GM12865 (cell line): ENCODE measurements around the gene TBC1D2B.
A peak's percentile ranks its signal among the peaks of the same experiment; 100 is the strongest.

Experiments
- DNase-seq: peaks from one replicate; pipeline ENCODE4 v3.0.0; 2010; ENCODE audit warnings: low read depth
- H3K4me3 ChIP-seq: 2 replicates; pipeline ENCODE4 v1.5.1; 2011; ENCODE audit warnings: mild to moderate bottlenecking, low read depth, low read length, control low read depth
- TF ChIP-seq, protein P1 (sequence below): IDR thresholded peaks from 2 replicates; pipeline ENCODE4 v1.5.1; 2011; ENCODE audit warnings: low read length, control low read depth, low read depth, inconsistent platforms; ENCODE audit not compliant: insufficient read depth; ENCODE audit errors: missing control alignments

TBC1D2B gene

DNA sequence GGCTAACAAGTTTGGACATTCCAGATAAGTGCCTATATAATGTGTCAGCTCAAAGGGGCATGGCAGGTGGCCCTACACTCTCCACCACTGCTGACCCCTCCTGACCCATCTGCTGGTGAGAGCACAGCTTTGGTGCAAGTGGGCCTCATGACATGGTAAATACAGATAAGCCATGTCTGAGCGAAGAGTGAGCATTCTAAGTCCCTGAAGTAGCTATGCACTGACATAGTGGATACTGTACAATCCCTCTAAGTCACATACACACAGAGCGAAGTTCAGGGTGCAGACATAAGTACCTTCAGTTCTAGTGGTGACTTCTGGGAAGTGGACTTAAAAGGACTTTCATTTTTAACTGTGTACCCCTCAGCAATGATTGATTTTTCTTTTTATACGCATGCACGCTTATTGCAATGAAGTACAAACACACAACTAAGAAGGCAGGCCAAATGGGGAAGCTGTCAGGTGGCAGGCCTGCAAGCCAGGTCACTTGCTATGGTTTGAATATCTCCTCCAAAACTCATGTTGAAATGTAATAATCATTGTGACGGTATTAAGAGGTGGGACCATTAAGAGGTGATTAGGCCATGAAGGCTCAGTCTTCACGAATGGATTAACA is 41.5 kb downstream of the TBC1D2B start:
- DNase-seq = no peak
- no peak overlapping the region for H3K4me3 ChIP-seq
- TF ChIP-seq, protein P1, sequence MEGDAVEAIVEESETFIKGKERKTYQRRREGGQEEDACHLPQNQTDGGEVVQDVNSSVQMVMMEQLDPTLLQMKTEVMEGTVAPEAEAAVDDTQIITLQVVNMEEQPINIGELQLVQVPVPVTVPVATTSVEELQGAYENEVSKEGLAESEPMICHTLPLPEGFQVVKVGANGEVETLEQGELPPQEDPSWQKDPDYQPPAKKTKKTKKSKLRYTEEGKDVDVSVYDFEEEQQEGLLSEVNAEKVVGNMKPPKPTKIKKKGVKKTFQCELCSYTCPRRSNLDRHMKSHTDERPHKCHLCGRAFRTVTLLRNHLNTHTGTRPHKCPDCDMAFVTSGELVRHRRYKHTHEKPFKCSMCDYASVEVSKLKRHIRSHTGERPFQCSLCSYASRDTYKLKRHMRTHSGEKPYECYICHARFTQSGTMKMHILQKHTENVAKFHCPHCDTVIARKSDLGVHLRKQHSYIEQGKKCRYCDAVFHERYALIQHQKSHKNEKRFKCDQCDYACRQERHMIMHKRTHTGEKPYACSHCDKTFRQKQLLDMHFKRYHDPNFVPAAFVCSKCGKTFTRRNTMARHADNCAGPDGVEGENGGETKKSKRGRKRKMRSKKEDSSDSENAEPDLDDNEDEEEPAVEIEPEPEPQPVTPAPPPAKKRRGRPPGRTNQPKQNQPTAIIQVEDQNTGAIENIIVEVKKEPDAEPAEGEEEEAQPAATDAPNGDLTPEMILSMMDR = no peak

DNA sequence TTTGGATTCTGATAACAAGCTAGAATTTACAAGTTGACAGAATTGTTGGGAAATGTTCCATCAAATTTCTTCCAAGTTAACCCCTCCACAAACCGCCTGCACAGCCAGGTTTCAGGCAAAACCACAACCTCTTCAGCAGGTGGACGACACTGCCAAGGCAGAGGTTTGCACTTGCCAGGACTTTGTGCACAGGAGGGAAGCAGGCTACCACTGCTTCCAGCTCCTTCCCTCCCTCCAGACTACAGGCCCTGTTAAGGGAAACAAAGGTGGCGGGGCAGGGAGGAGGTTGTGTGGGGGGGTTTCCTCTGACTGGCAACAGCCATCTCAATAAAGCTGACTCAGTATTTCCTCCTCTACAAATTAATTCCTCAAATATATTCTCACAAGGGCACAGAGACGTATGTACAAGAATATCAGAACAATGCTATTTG is 42.2 kb downstream of the TBC1D2B start:
- H3K4me3 ChIP-seq = no peak overlapping the region
- TF ChIP-seq, protein P1 = no peak
- peak; percentile 8 for DNase-seq

DNA sequence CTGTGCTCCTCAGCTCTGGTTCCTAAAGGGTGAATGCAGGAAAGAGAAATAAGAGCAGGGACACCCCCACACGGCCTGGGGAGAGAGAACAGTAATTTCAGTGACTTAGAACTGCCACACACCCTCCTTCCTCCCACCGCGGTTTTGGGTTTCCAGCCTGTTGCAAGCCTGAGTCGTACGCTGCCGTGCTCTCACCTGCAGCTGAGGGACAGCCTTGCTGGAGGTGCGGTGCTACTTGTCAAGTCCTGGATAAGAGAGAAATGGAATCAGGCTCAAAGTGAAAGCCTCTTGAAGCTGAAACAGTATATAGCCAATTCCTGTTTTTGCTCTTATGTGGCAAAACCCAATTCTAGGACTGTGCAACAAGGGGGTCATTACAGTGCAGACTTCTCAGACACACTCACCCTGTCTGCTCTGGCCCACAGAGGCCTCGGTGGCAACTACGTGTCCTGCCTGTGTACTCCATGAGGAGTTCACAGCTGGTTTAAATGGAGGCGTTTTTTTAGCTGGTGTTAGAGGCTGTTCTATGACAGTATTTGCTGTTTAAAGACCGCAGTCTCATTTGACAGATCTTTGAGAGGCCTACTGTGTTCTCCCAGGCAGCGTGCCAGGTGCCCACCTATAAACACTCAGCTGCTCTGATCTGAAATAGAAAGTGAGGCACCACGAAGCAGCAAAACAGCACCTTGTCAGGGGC is 42.9 kb downstream of the TBC1D2B start:
- H3K4me3 ChIP-seq = no peak overlapping the region
- TF ChIP-seq, protein P1 = no peak
- peak; percentile 87 for DNase-seq

DNA sequence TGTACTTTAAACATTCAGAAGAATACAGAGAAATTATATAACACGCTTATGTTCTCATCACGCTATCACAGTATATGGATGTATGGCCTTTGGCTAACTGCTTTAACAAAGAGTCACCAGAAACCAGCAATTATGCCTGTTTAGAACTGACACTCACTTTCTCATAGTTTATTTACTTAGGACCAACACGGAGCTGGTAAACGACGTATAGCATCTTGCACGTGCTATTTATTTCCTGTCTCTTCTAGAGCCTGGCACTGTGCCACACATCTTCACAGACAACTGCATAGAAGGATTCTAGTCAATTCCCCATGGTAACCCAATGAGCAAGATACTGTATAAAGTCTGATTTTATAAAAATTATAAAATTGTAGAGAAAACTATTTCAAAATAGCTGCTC is 43.6 kb downstream of the TBC1D2B start:
- no peak overlapping the region for H3K4me3 ChIP-seq
- TF ChIP-seq, protein P1 = no peak
- DNase-seq = peak; percentile 63

DNA sequence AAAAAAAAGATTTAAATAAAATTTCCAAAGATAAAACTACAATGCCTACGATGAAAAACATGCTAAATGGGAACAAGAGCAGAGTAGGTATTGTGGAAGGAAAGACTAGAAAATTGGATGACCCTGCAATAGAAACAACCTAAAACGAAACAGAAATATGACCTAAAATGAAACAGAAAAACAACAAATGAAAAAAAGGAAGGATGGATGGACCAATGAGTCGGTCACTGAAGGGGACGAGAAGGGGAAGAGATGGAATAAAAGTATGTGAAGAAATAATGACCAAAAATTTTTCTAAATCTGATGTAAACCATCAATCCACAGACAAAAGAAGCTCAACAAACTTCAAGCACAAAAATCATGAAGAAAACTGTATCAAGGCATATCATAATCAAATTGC is 44.8 kb downstream of the TBC1D2B start:
- TF ChIP-seq, protein P1 = no peak
- DNase-seq = no peak
- H3K4me3 ChIP-seq = no peak overlapping the region

DNA sequence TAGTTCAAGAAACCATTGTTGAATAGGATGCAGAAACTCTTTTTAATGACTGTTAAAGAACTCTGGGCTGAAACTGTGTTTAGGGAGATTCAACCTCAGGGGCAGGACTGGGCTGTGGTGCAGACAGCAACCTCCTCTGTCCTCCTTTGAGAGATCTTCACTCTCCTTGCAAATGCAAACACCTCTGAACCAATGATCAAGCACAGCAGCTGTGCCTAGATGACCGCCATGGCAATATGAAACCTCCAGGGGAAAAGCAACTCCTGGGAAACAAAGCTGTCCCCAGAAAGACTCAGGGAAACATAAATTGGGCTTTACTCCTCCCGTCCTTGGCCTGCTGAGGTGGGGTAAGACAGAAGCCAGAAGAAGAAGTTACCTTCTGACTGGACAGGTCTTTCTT is 52.6 kb downstream of the TBC1D2B start:
- DNase-seq = no peak
- TF ChIP-seq, protein P1 = no peak
- no peak overlapping the region for H3K4me3 ChIP-seq

DNA sequence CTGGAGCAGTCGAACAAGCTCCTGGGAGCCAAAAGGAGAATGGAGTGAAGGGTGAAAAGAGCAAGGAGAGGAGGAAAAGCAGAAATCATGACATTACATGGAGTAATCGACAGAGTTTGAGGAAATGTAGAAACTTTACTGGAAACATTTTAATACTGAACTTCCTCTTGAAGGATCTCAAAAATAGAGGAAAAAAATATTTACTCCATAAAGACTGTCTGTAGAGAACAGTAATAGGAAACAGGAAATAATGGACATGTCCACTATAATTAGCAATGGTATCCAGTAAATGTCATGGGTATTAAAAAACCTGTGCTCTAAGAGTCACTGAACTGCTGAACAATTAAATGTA is 53.0 kb downstream of the TBC1D2B start:
- TF ChIP-seq, protein P1 = no peak
- no peak for DNase-seq
- H3K4me3 ChIP-seq = no peak overlapping the region
